Prostate gland (tissue), 2 donors: ENCODE results near the gene PUS1. TPM values are rescaled to one million over a fixed set of nuclear protein-coding genes. Genes with fewer than 3 reads are reported as not detected.

ENCODE experiments used
- DNase-seq: peaks from one replicate; pipeline ENCODE4 v3.0.0-alpha.2; 2019; ENCODE audit warnings: low spot score
- H3K27ac ChIP-seq, 2 donors: fragments of 200-600 bp; sonication (generic); 2 replicates each; pipeline ENCODE4 v1.5.1; 2017 to 2019
- H3K27me3 ChIP-seq: fragments of 200-600 bp; sonication (generic); replicated peaks from 2 replicates; pipeline ENCODE4 v1.5.1; 2019; ENCODE audit not compliant: insufficient read depth
- H3K36me3 ChIP-seq, 2 donors: fragments of 200-600 bp; sonication (generic); 1 replicate in 1 of 2; 2 replicates in 1 of 2; pipeline versions ENCODE4 v1.5.1 to v1.8.1; 2017 to 2019
- H3K4me1 ChIP-seq: fragments of 200-600 bp; sonication (generic); replicated peaks from 2 replicates; pipeline ENCODE4 v1.5.1; 2019
- H3K4me3 ChIP-seq, 2 donors: fragments of 200-600 bp; sonication (generic); 2 replicates each; pipeline ENCODE4 v1.5.1; 2017 to 2019
- H3K9me3 ChIP-seq: fragments of 200-600 bp; sonication (generic); 2 replicates; pipeline ENCODE4 v1.5.1; 2017
- CTCF ChIP-seq, 4 experiments: fragments of 200-600 bp in 2 of 4; fragments of 450-650 bp in 2 of 4; sonication (generic) in 2 of 4; IDR thresholded peaks; 1 replicate in 3 of 4; 2 replicates in 1 of 4; pipeline ENCODE4 v1.5.1; 2016 to 2019; ENCODE audit warnings: antibody characterized with exemption in 4 of 4, mild to moderate bottlenecking in 2 of 4, moderate library complexity in 2 of 4
- POLR2A ChIP-seq: fragments of 450-650 bp; IDR thresholded peaks from one replicate; pipeline ENCODE4 v1.6.1; 2016; ENCODE audit warnings: antibody characterized with exemption, mild to moderate bottlenecking
- POLR2AphosphoS5 ChIP-seq: sonication (generic); formaldehyde crosslinking; IDR thresholded peaks from one replicate; pipeline ENCODE4 v1.6.1; 2017; ENCODE audit warnings: antibody characterized with exemption
- WGBS: methylation state at CpG from one replicate; pipeline ENCODE4 v1.1.5; 2018; 5-methylcytosine and 5-hydroxymethylcytosine counted together
- intact Hi-C: fragments of 100-400 bp; cut with DNase I; formaldehyde crosslinking; loops from one replicate; pipeline ENCODE4 v1.14.2; 2022
- total RNA-seq, 2 donors: library from RNA; depleted of rRNA; stranded (reverse); fragments of >200 nt; gene quantifications; one replicate each; pipeline ENCODE4 v1.1.0, GENCODE V29; 2016

The PUS1 gene
- total RNA-seq, 2 donors from 2014 or later, result 17.4 to 17.8 TPM

- H3K27ac ChIP-seq, result peak overlapping the region; percentile 99 to 100
- H3K4me3 ChIP-seq, result peak overlapping the region; percentile 62 to 78
- intact Hi-C loops, result loop anchor here (1.0 kb wide), 1 partner anchor 54 kb away; the partner anchor contains the start of gene EP400
- TF ChIP-seq POLR2AphosphoS5, result no peak
- TF ChIP-seq CTCF (IDR thresholded peaks at IDR 0.05), result no peak
- TF ChIP-seq POLR2A, result no peak
- no peak for DNase-seq
- no peaks in the 10 kb centered on the region for H3K4me1 ChIP-seq
- 1% methylated on average over 11 of the region's 12 CpGs for WGBS
- no peaks in the 10 kb centered on the region for H3K36me3 ChIP-seq
- H3K9me3 ChIP-seq, result no peaks in the 10 kb centered on the region
- no peaks in the 10 kb centered on the region for H3K27me3 ChIP-seq
These were observed 33.4 kb upstream of the PUS1 start for GRCh38 chr12:131895640-131896079.

GRCh38 chr12:131896080-131896810 is 32.8 kb upstream of the PUS1 start:
- under 1% methylated on average over 13 of the region's 39 CpGs for WGBS
- Histone ChIP-seq H3K9me3 (no peaks in the 10 kb centered on the region), H3K4me3 (peak overlapping the region; percentile 62 to 78), H3K4me1 (no peaks in the 10 kb centered on the region), H3K27ac (peak overlapping the region; percentile 99 to 100), H3K27me3 (no peaks in the 10 kb centered on the region), H3K36me3 (no peaks in the 10 kb centered on the region)
- DNase-seq, result peak; percentile 95
- intact Hi-C loops, result loop anchor here (1.0 kb wide), 1 partner anchor 53 kb away; the partner anchor contains the start of gene EP400
- TF ChIP-seq POLR2A, result peak; percentile 100
- no peak for TF ChIP-seq CTCF (IDR thresholded peaks at IDR 0.05)
- peak; percentile 86 for TF ChIP-seq POLR2AphosphoS5

GRCh38 chr12:131896811-131897270 is 32.2 kb upstream of the PUS1 start:
- Histone ChIP-seq H3K36me3 (no peaks in the 10 kb centered on the region), H3K27me3 (no peaks in the 10 kb centered on the region), H3K9me3 (no peaks in the 10 kb centered on the region), H3K4me1 (peaks cover 4% of the 10 kb centered on the region), H3K27ac (peak overlapping the region; percentile 99 to 100), H3K4me3 (peak overlapping the region; percentile 62 to 78)
- intact Hi-C loops, result loop anchor here (1.0 kb wide), 1 partner anchor 52 kb away; the partner anchor contains the start of gene EP400
- 56% methylated on average over 14 of the region's 14 CpGs for WGBS
- no peak for DNase-seq
- TF ChIP-seq POLR2A, result no peak
- TF ChIP-seq POLR2AphosphoS5, result no peak
- no peak for TF ChIP-seq CTCF (IDR thresholded peaks at IDR 0.05)

GRCh38 chr12:131897276-131897675 is 31.8 kb upstream of the PUS1 start:
- Histone ChIP-seq H3K27ac (peak overlapping the region; percentile 99 to 100), H3K9me3 (no peaks in the 10 kb centered on the region), H3K27me3 (no peaks in the 10 kb centered on the region), H3K4me1 (peaks cover 8% of the 10 kb centered on the region), H3K4me3 (peak overlapping the region in 1 of 2 donors; percentile 78), H3K36me3 (no peaks in the 10 kb centered on the region)
- intact Hi-C loops, result no loop called here
- WGBS, result 86% methylated on average over 18 of the region's 18 CpGs
- TF ChIP-seq POLR2AphosphoS5, result no peak
- TF ChIP-seq CTCF (IDR thresholded peaks at IDR 0.05), result no peak
- no peak for TF ChIP-seq POLR2A
- no peak for DNase-seq

GRCh38 chr12:131897875-131898274 is 31.2 kb upstream of the PUS1 start:
- 80% methylated on average over 9 of the region's 9 CpGs for WGBS
- Histone ChIP-seq H3K4me3 (no peak overlapping the region), H3K27me3 (no peaks in the 10 kb centered on the region), H3K27ac (no peak overlapping the region), H3K9me3 (no peaks in the 10 kb centered on the region), H3K36me3 (no peaks in the 10 kb centered on the region), H3K4me1 (peaks cover 8% of the 10 kb centered on the region)
- DNase-seq, result no peak
- intact Hi-C loops, result no loop called here
- no peak for TF ChIP-seq CTCF (IDR thresholded peaks at IDR 0.05)
- TF ChIP-seq POLR2A, result no peak
- TF ChIP-seq POLR2AphosphoS5, result no peak
